HepG2 (cell line): Measurements from ENCODE around the gene FNBP1L.

Experiments used
- ZNF138 ChIP-seq: sonication (generic); formaldehyde crosslinking; IDR thresholded peaks from 2 replicates; pipeline ENCODE4 v1.5.0; 2020; ENCODE audit warnings: mild to moderate bottlenecking, low read depth, missing genetic modification reagents
- ZNF280D ChIP-seq: sonication (generic); formaldehyde crosslinking; IDR thresholded peaks from 2 replicates; pipeline ENCODE4 v1.5.1; 2020; ENCODE audit warnings: mild to moderate bottlenecking, missing genetic modification reagents
- TF ChIP-seq, protein P1 (sequence below): sonication (generic); formaldehyde crosslinking; IDR thresholded peaks from 2 replicates; pipeline ENCODE4 v1.4.0; 2020; ENCODE audit warnings: missing genetic modification reagents

GRCh38 chr1:93597709-93598108 lies 149.8 kb downstream of the FNBP1L start:
- no peak for TF ChIP-seq ZNF138
- no peak for TF ChIP-seq ZNF280D
- TF ChIP-seq, protein P1, sequence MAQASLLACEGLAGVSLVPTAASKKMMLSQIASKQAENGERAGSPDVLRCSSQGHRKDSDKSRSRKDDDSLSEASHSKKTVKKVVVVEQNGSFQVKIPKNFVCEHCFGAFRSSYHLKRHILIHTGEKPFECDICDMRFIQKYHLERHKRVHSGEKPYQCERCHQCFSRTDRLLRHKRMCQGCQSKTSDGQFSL = no peak
